Posterior vena cava (tissue), 2 donors: ENCODE data around the gene BMPR1A. TPM values are rescaled to one million over a fixed set of nuclear protein-coding genes. Genes with fewer than 3 reads are reported as not detected.

Experiments used
- total RNA-seq, 2 donors: library from RNA; stranded (reverse); fragmentation: NEBNext Ultra II Directional; extraction: Animal tissue kit (Norgen Biotek cat#: 25700); gene quantifications; one replicate each; pipeline ENCODE4 v1.2.1, GENCODE V29; 2021
- donor health status: DM: yes; HTN: yes; CAD: no.
- donor health status: DM: yes; HTN: yes; CAD: no.

BMPR1A gene
- total RNA-seq, 2 donors from 2014 or later = 68.0 to 75.8 TPM

Other genes starting within 250 kb of the BMPR1A start
- gene WAPL, start 234.8 kb upstream of the BMPR1A start, total RNA-seq = 10 to 100 TPM; 28.1 to 30.2 TPM
- gene OPN4, start 102.1 kb upstream of the BMPR1A start, total RNA-seq = not detected
- gene LDB3, start 88.1 kb upstream of the BMPR1A start, total RNA-seq = 10 to 100 TPM; 27.9 to 29.3 TPM
- gene MMRN2, start 201.0 kb downstream of the BMPR1A start, total RNA-seq = 10 to 100 TPM; 46.6 to 57.0 TPM
- gene SNCG, start 202.0 kb downstream of the BMPR1A start, total RNA-seq = 10 to 100 TPM; 55.9 to 61.1 TPM
- 100 to 1,000 TPM; 188 to 212 TPM for gene ADIRF, start 211.9 kb downstream of the BMPR1A start, total RNA-seq